Measurements from ENCODE around the gene SLC43A1.

Gene SLC43A1

GRCh38 chr11:57500515-57500914 lies 15.0 kb downstream of the SLC43A1 start:
- Histone ChIP-seq H3K9ac (ENCODE audit: low read length in 5 of 5) (no peak overlapping the region), H3K36me3 (ENCODE audit: control insufficient read depth in 5 of 5, insufficient read depth in 5 of 5, low read length in 5 of 5) (peaks cover 0 to 25% (median 8%) of the 10 kb centered on the region in 5 donors), H3K9me3 (ENCODE audit: control insufficient read depth in 5 of 5, low read length in 5 of 5) (no peaks in the 10 kb centered on the region), H3K4me1 (ENCODE audit: control insufficient read depth in 5 of 5, insufficient read depth in 5 of 5, low read length in 5 of 5) (peaks cover 3 to 30% (median 19%) of the 10 kb centered on the region in 5 donors), H3K4me3 (ENCODE audit: low read depth in 1 of 5, low read length in 5 of 5) (no peak overlapping the region), H3K27ac (ENCODE audit: low read depth, low read length) (no peak overlapping the region), H3K27me3 (ENCODE audit: control insufficient read depth in 5 of 5, insufficient read depth in 4 of 5, low read length in 5 of 5) (no peaks in the 10 kb centered on the region)

GRCh38 chr11:57499983-57500461 lies 15.5 kb downstream of the SLC43A1 start:
- H3K27ac ChIP-seq (ENCODE audit: low read depth, low read length), result peak overlapping the region; percentile 22
- no peaks in the 10 kb centered on the region for H3K27me3 ChIP-seq (ENCODE audit: control insufficient read depth in 5 of 5, insufficient read depth in 4 of 5, low read length in 5 of 5)
- peak overlapping the region; percentile 41 to 64 (median 50) for H3K4me3 ChIP-seq (ENCODE audit: low read depth in 1 of 5, low read length in 5 of 5)
- no peaks in the 10 kb centered on the region for H3K9me3 ChIP-seq (ENCODE audit: control insufficient read depth in 5 of 5, low read length in 5 of 5)
- peaks cover 3 to 30% (median 19%) of the 10 kb centered on the region in 5 donors for H3K4me1 ChIP-seq (ENCODE audit: control insufficient read depth in 5 of 5, insufficient read depth in 5 of 5, low read length in 5 of 5)
- peaks cover 0 to 24% (median 10%) of the 10 kb centered on the region in 5 donors for H3K36me3 ChIP-seq (ENCODE audit: control insufficient read depth in 5 of 5, insufficient read depth in 5 of 5, low read length in 5 of 5)
- H3K9ac ChIP-seq (ENCODE audit: low read length in 5 of 5), result peak overlapping the region in 4 of 5 donors; percentile 24 to 60 (median 43)

GRCh38 chr11:57499413-57499982 lies 16.0 kb downstream of the SLC43A1 start:
- Histone ChIP-seq H3K27me3 (ENCODE audit: control insufficient read depth in 5 of 5, insufficient read depth in 4 of 5, low read length in 5 of 5) (no peaks in the 10 kb centered on the region), H3K36me3 (ENCODE audit: control insufficient read depth in 5 of 5, insufficient read depth in 5 of 5, low read length in 5 of 5) (peaks cover 0 to 22% (median 8%) of the 10 kb centered on the region in 5 donors), H3K4me1 (ENCODE audit: control insufficient read depth in 5 of 5, insufficient read depth in 5 of 5, low read length in 5 of 5) (peaks cover 3 to 30% (median 19%) of the 10 kb centered on the region in 5 donors), H3K27ac (ENCODE audit: low read depth, low read length) (peak overlapping the region; percentile 22), H3K9ac (ENCODE audit: low read length in 5 of 5) (peak overlapping the region in 4 of 5 donors; percentile 24 to 65 (median 43)), H3K9me3 (ENCODE audit: control insufficient read depth in 5 of 5, low read length in 5 of 5) (no peaks in the 10 kb centered on the region), H3K4me3 (ENCODE audit: low read depth in 1 of 5, low read length in 5 of 5) (peak overlapping the region; percentile 49 to 64 (median 55))

DNA sequence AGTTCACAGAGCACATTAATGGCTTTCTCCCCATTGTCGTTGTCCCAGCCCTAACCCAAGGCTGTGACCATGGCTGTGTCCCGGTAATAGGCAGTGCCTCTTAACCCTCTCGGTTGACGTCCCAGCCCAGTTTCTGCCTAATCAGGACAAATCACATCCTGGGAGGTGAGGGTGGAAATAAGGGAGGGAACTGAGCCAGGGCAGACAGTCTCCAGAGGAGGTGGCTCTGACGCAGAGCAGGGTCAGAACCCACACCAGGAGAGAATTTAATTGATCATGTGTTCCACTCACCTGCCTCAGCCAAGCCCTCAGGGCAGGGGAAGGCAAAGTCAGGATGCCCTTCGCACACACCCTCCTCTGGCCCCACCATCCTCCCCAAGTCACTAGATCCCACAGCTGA lies 17.0 kb downstream of the SLC43A1 start:
- no peak overlapping the region for H3K4me3 ChIP-seq (ENCODE audit: low read depth in 1 of 5, low read length in 5 of 5)
- no peaks in the 10 kb centered on the region for H3K27me3 ChIP-seq (ENCODE audit: control insufficient read depth in 5 of 5, insufficient read depth in 4 of 5, low read length in 5 of 5)
- H3K4me1 ChIP-seq (ENCODE audit: control insufficient read depth in 5 of 5, insufficient read depth in 5 of 5, low read length in 5 of 5), result peaks cover 3 to 38% (median 26%) of the 10 kb centered on the region in 5 donors
- peak overlapping the region in 2 of 5 donors; percentile 5 to 48 for H3K9ac ChIP-seq (ENCODE audit: low read length in 5 of 5)
- H3K9me3 ChIP-seq (ENCODE audit: control insufficient read depth in 5 of 5, low read length in 5 of 5), result no peaks in the 10 kb centered on the region
- no peak overlapping the region for H3K27ac ChIP-seq (ENCODE audit: low read depth, low read length)
- H3K36me3 ChIP-seq (ENCODE audit: control insufficient read depth in 5 of 5, insufficient read depth in 5 of 5, low read length in 5 of 5), result peaks cover 0 to 26% (median 13%) of the 10 kb centered on the region in 5 donors

DNA sequence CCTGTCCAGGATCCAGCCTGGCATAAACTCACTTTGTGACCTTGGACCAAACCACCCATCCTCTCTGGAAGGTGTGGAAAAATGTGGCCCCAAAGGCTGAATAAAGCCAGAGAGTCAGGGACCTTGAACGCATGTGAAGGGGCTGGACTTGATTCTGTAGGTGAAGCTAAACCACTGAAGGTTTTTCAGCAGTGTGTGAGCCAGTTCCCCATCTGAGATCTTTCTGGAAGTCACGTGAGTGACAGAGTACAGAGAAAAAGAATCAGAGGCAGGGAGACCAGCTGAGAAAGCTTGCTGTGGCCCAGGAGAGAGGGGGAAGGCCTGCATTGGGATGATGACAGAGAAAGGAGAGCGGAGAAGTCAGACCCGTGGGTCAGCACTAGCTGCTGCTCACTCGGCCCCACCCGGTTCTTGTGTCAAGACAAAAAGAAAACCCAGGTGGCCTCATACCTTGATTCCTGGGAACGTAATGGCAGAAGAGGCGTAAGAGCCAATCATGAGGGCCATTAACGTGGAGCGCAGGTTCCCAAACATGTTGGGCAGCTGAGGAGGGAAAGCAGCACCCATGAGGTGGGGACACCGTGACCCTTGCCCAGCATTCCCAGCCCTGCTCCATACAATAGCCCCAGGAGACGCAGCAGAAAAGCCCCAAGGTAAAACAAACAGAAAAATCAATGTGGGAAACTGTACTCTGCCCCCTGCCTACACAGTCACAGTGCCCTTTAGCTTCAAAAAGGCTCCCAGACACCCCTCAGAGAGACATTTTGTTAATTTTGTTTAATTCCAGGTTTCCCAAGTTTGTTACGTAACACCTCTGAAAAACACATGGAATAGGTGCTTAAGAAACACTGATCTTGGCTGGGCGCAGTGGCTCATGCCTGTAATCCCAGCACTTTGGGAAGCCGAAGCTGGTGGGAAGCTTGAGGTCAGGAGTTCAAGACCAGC lies 17.9 kb downstream of the SLC43A1 start:
- peaks cover 0 to 26% (median 13%) of the 10 kb centered on the region in 5 donors for H3K36me3 ChIP-seq (ENCODE audit: control insufficient read depth in 5 of 5, insufficient read depth in 5 of 5, low read length in 5 of 5)
- H3K4me3 ChIP-seq (ENCODE audit: low read depth in 1 of 5, low read length in 5 of 5), result no peak overlapping the region
- H3K9ac ChIP-seq (ENCODE audit: low read length in 5 of 5), result no peak overlapping the region
- no peak overlapping the region for H3K27ac ChIP-seq (ENCODE audit: low read depth, low read length)
- no peaks in the 10 kb centered on the region for H3K27me3 ChIP-seq (ENCODE audit: control insufficient read depth in 5 of 5, insufficient read depth in 4 of 5, low read length in 5 of 5)
- peaks cover 3 to 41% (median 26%) of the 10 kb centered on the region in 5 donors for H3K4me1 ChIP-seq (ENCODE audit: control insufficient read depth in 5 of 5, insufficient read depth in 5 of 5, low read length in 5 of 5)
- no peaks in the 10 kb centered on the region for H3K9me3 ChIP-seq (ENCODE audit: control insufficient read depth in 5 of 5, low read length in 5 of 5)

DNA sequence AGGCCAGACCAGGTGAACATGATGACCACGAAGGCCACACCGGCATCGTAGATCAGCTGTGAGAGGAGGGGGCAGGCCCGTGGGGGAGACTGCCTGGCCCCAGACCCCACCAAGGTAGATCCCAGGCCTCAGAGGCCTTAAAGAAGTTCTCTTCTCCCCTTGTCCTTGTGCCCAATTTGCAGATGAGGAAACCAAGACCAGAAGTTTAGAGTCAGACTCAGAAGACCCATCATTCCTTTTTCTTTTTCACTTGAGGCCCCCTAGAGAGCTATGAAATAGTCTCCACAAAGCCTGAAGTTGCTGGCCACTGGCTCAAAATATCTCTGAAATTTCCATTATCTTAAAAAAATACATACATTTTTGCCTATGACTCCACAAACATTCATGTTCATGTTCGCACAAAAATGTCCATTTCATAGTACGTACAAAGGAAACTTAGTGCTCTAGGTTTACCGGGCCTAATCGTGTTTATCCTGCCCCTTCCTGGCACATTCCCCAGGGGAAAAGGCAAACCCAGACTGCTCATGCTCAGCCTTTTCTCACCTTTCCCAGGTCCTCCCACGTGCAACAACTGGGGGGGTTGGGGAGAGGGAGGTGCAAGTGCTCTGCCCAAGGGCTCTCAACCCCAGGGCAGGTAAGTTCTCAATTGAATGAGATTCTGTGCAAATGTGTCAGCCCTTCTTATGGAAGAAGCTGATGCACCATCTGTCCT lies 19.2 kb downstream of the SLC43A1 start:
- Histone ChIP-seq H3K9me3 (ENCODE audit: control insufficient read depth in 5 of 5, low read length in 5 of 5) (no peaks in the 10 kb centered on the region), H3K36me3 (ENCODE audit: control insufficient read depth in 5 of 5, insufficient read depth in 5 of 5, low read length in 5 of 5) (peaks cover 0 to 26% (median 15%) of the 10 kb centered on the region in 5 donors), H3K9ac (ENCODE audit: low read length in 5 of 5) (no peak overlapping the region), H3K27ac (ENCODE audit: low read depth, low read length) (no peak overlapping the region), H3K4me3 (ENCODE audit: low read depth in 1 of 5, low read length in 5 of 5) (no peak overlapping the region), H3K27me3 (ENCODE audit: control insufficient read depth in 5 of 5, insufficient read depth in 4 of 5, low read length in 5 of 5) (no peaks in the 10 kb centered on the region), H3K4me1 (ENCODE audit: control insufficient read depth in 5 of 5, insufficient read depth in 5 of 5, low read length in 5 of 5) (peaks cover 3 to 31% (median 25%) of the 10 kb centered on the region in 5 donors)

GRCh38 chr11:57493507-57494503 lies 21.7 kb downstream of the SLC43A1 start:
- peaks cover 2 to 17% (median 10%) of the 10 kb centered on the region in 5 donors for H3K4me1 ChIP-seq (ENCODE audit: control insufficient read depth in 5 of 5, insufficient read depth in 5 of 5, low read length in 5 of 5)
- no peaks in the 10 kb centered on the region for H3K27me3 ChIP-seq (ENCODE audit: control insufficient read depth in 5 of 5, insufficient read depth in 4 of 5, low read length in 5 of 5)
- no peak overlapping the region for H3K27ac ChIP-seq (ENCODE audit: low read depth, low read length)
- H3K36me3 ChIP-seq (ENCODE audit: control insufficient read depth in 5 of 5, insufficient read depth in 5 of 5, low read length in 5 of 5), result peaks cover 0 to 43% (median 30%) of the 10 kb centered on the region in 5 donors
- no peak overlapping the region for H3K9ac ChIP-seq (ENCODE audit: low read length in 5 of 5)
- H3K9me3 ChIP-seq (ENCODE audit: control insufficient read depth in 5 of 5, low read length in 5 of 5), result no peaks in the 10 kb centered on the region
- peak overlapping the region in 1 of 5 donors; percentile 17 for H3K4me3 ChIP-seq (ENCODE audit: low read depth in 1 of 5, low read length in 5 of 5)

GRCh38 chr11:57491371-57492061 lies 24.0 kb downstream of the SLC43A1 start:
- H3K27ac ChIP-seq (ENCODE audit: low read depth, low read length), result no peak overlapping the region
- H3K27me3 ChIP-seq (ENCODE audit: control insufficient read depth in 5 of 5, insufficient read depth in 4 of 5, low read length in 5 of 5), result no peaks in the 10 kb centered on the region
- H3K4me1 ChIP-seq (ENCODE audit: control insufficient read depth in 5 of 5, insufficient read depth in 5 of 5, low read length in 5 of 5), result peaks cover 2 to 11% (median 7%) of the 10 kb centered on the region in 5 donors
- H3K9me3 ChIP-seq (ENCODE audit: control insufficient read depth in 5 of 5, low read length in 5 of 5), result no peaks in the 10 kb centered on the region
- no peak overlapping the region for H3K4me3 ChIP-seq (ENCODE audit: low read depth in 1 of 5, low read length in 5 of 5)
- no peak overlapping the region for H3K9ac ChIP-seq (ENCODE audit: low read length in 5 of 5)
- H3K36me3 ChIP-seq (ENCODE audit: control insufficient read depth in 5 of 5, insufficient read depth in 5 of 5, low read length in 5 of 5), result peaks cover 0 to 58% (median 50%) of the 10 kb centered on the region in 5 donors

All from subcutaneous abdominal adipose tissue (tissue), 5 donors.